Measurements from ENCODE around the gene KCNQ1.

KCNQ1 gene

GRCh38 chr11:2726964-2727363 lies 282.2 kb downstream of the KCNQ1 start:
- no peak for DNase-seq

- no peak for DNase-seq
These were observed 283.4 kb downstream of the KCNQ1 start for GRCh38 chr11:2728128-2728662.

DNA sequence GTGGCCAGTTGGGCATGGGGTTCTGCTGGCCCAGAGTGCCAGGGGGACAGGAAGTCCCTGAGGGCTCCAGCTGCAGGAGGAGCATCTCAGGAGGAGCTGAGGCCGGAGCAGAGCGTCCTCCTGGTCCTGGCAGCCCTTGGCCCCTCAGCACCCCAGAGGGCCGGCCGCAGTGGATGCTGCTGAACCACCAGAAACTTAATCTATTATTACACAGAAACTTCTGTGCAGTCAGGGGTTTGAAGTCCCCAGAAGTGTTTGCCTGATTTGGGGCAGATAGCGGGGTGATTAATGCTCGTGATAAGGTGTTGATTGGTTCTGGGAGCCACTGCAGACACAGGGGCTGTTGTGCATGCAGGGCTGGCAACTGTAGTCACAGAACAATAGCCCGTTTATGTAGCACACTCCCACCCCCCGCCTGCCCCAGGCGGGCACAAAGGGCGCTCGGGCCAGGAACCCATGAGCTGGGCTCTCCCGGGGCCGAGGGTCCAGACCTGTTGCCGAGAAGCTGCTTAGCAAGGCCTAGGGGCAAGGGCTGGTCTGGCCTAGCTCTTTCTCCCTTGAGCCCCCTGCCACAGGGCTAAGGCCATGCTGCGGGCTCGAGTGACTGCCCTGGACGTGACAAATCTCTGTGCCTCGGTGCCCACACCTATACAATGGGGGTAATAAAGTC lies 284.0 kb downstream of the KCNQ1 start:
- DNase-seq = no peak

- DNase-seq = no peak
These were observed 285.0 kb downstream of the KCNQ1 start for GRCh38 chr11:2729841-2730240.

GRCh38 chr11:2730272-2731129 lies 285.7 kb downstream of the KCNQ1 start:
- DNase-seq = no peak

GRCh38 chr11:2731130-2732125 lies 286.6 kb downstream of the KCNQ1 start:
- no peak for DNase-seq

- no peak for DNase-seq
These were observed 287.6 kb downstream of the KCNQ1 start for GRCh38 chr11:2732261-2732939.

DNA sequence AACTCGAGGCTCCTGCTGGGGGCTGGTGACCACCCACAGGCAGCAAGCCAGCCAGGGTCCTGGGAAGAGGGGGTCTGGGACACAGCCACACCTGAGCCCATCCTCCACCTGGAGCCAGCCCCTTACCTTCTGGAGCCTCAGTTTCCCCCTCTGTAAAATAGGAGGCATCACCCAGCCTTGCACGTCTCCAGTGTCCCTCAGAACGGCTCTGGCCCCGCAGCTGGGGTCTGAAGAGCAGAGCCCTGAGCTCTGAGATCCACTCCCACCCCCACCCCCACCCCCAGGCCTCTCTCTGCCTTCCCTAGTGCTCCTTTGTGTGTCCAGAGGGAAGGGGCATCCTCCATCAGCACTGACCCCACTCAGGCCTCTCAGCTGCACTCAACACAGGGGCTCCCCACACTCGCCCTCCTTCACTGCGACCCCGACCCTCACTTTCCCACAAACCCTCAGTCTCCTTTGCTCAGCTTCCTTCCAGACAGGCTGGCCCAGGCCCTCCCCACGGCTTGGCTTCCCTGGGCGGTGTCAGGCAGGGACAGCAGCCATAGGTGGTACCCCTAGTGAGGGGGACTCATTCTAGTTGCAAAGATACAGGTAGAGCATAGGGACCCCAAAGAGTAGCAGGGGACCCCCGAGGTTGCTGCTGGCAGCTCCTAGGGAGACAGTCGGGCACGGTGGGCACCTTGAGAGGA lies 288.3 kb downstream of the KCNQ1 start:
- DNase-seq = no peak

- no peak for DNase-seq
These were observed 289.6 kb downstream of the KCNQ1 start for GRCh38 chr11:2734181-2735052.

- DNase-seq = no peak
These were observed 290.3 kb downstream of the KCNQ1 start for GRCh38 chr11:2735053-2735589.

DNA sequence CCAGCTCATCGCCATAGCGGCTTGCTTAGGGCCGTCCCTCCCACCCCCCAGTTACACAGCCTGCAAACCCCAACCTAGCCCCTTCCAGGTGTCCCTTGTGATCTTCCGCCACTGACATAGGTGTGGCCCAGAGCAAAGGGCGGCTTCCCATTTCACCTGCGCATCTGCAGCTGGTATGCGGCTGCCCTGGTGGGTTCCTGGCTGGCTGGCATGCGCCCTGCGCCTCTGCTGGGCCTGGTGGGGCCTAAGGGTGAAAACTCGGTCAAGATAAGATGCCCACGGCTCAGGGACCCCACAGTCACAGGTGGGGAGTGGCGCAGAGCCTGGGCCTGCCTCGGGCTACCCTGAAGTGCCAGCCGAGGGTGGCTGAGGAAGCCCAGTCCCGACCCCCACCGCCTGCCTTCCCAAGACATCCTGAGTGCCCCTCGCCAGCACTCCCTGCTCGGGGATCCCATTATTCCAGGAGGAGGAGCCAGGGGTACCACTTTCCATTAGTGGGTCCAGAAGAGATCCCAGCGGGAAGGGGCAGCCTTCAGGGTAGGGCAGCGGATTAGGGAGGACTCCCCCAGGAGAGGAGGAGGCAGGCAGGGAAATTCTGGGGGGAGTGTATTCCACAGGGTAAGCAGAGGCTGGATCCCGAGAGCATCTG lies 291.9 kb downstream of the KCNQ1 start:
- no peak for DNase-seq

DNA sequence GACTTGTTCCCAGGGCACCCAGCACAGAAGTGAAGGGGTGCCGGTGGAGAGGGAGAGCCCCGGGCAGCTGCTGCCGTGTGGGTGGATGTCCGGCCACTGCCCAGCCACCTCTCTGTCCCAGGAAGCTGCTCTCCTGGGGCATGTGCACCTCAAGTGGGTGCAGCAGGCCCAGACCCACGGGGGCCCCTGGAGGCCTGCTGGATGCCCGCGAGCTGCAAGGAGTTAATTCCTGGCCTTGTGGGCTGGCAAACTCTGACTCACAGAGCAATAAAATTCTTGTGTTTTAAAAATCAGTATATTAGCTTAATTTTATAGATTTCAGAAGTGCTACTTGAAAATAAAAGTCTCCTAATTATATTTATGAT lies 292.4 kb downstream of the KCNQ1 start:
- DNase-seq = no peak

DNA sequence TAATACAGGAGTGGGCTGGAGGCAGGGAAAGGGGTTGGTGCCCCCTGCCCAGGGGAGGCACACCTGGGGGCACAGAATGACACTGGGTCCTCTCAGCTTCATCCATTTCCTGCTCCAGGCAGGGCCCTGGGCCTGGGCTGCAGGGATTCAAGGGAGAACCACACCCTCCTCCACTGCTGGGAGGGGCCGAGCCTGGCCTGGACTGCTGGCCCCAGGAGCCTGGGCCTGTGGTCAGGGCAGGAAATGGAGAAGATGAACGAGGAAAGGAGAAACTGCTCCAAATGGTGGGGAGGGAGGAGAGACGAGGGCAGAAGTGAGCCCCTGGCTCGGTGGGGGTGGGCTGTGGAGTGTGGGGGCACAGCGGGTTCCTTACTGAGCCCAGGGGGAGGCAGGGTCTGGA lies 293.1 kb downstream of the KCNQ1 start:
- DNase-seq = no peak

DNA sequence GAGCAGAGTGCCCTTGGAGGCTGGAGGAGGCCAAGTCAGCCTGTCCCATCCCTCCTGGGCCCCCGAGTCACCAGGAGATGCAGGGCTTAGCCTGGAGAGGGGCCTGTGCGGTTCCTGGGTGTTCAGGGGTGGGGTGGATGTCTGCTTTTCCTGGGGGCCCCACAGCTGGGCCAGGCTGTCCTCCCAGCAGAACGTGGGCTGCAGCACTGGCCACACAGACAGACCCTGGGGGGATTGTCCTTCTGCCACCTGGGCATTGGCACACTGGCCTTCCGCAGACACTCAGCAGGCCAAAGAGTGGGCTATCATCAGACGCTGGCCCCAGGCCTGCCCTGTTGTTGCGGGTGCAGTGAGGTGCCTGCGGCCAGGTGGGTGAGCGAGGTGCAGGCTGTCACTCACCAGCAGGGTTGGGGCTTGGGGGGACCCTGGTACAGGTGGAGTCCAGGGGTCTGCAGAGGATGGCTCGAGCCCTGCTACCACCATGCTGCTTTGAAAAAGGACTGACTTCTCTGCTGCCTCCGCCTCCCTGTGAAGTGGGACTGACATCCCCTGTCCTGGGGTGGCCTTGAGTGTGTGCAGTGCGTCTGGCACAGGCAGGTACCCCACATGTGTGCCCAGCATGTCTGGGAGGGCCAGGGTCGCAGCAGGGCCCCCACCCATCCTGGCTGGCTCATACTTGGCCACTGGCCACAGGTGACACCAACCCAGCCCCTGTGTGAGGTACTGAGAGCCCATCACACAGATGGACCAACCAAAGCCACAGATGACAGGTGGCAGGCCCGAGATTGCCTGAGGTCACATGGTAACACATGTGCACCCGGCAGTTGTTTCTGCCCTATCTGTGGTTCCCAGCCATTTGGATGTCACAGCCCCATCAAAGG lies 294.0 kb downstream of the KCNQ1 start:
- no peak for DNase-seq

- no peak for DNase-seq
These were observed 294.9 kb downstream of the KCNQ1 start for GRCh38 chr11:2739531-2740274.

DNA sequence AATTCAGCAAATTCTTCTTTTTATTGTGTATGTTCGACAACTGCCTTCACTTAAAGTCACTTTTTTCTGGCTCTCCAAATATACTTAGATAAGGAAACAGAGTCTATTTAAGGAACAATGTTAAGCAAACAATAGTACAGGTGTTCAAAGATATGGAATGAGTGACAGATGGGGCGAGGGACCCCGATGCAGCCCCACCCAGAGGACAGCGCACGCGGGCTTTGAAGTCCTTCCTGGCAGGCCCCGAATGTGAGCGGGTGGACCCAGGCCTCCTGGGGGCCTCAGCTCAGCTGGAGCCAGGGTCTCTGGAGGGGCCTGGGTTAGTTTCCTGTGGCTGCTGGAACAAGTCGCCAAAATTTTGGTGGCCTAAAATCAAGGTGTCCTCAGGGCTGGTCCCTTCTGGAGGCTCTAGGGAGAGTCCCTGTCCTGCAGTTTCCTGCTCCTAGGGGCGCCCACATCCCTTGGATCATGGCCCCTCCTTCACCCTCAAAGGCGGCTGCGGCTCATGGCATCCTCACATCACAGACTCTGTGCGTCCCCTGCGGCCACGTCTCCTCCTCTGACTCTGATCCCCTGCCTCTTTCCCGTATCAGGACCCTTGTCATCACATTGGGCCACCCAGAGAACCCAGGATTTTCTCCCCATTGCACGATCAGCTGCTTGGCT lies 295.6 kb downstream of the KCNQ1 start:
- DNase-seq = no peak

DNA sequence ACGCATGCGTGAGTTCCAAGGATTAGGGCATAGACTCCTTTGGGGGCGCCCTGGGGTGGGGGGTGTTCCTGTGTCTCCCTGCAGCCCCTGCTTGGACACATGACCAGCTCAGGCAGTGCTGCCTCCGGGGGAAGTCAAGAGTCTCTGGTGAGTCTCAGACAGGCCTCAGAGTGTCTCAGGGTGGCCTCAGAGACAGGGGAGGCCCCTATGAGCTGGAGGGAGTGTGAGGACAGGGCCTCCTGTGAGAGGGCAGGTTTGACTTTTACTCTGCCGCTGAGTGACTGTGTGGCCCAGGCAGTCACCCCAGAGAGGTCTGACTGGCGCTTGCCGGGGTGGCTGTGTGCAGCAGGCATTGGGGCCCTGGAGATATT lies 296.2 kb downstream of the KCNQ1 start:
- no peak for DNase-seq

Measured in activated gamma-delta T cell (primary cell).